Esophagus (tissue), 2 donors: ENCODE results near the gene NBPF1. TPM values are rescaled to one million over a fixed set of nuclear protein-coding genes. Genes with fewer than 3 reads are reported as not detected.
A peak's percentile ranks its signal among the peaks of the same experiment; 100 is the strongest.
"Not testable (repeated sequence)": the region's sequence is repeated elsewhere in the genome, so short reads cannot be mapped to it uniquely, and the experiment has no call there.

Experiments used
- H3K27ac ChIP-seq, 2 donors: one replicate each; pipeline ENCODE4 v1.5.1; 2013; ENCODE audit warnings: low read depth in 2 of 2, mild to moderate bottlenecking in 2 of 2, inconsistent platforms in 1 of 2, low read length in 1 of 2, moderate library complexity in 1 of 2
- H3K27me3 ChIP-seq, 2 donors: one replicate each; pipeline ENCODE4 v1.6.1; 2013; ENCODE audit warnings: low read length in 2 of 2, control low read depth in 1 of 2, mild to moderate bottlenecking in 1 of 2; ENCODE audit not compliant: insufficient read depth in 2 of 2, control insufficient read depth in 1 of 2
- H3K36me3 ChIP-seq, 2 donors: one replicate each; pipeline ENCODE4 v1.6.1; 2013; ENCODE audit warnings: low read length in 1 of 2; ENCODE audit not compliant: control insufficient read depth in 2 of 2, insufficient read depth in 2 of 2
- H3K4me1 ChIP-seq, 2 donors: one replicate each; pipeline ENCODE4 v1.6.1; 2013; ENCODE audit warnings: low read length in 1 of 2; ENCODE audit not compliant: control insufficient read depth in 2 of 2, insufficient read depth in 2 of 2
- H3K4me3 ChIP-seq, 2 donors: one replicate each; pipeline ENCODE4 v1.5.1; 2013; ENCODE audit warnings: low read length in 2 of 2, mild to moderate bottlenecking in 2 of 2, low read depth in 1 of 2, moderate library complexity in 1 of 2
- H3K9me3 ChIP-seq, 2 donors: one replicate each; pipeline ENCODE4 v1.6.1; 2013; ENCODE audit warnings: mild to moderate bottlenecking in 2 of 2, low read depth in 1 of 2, low read length in 1 of 2, moderate library complexity in 1 of 2; ENCODE audit not compliant: control insufficient read depth in 2 of 2, insufficient read depth in 1 of 2
- WGBS, 2 donors: extraction: QIAGEN DNeasy Blood & Tissue Kit; methylation state at CpG; one replicate each; pipeline ENCODE4 v1.1.7; 2013; 5-methylcytosine and 5-hydroxymethylcytosine counted together
- polyA plus RNA-seq, 2 donors: library from polyadenylated mRNA; stranded (reverse); fragments of 200-250 nt; gene quantifications; one replicate each; pipeline ENCODE4 v1.2.3, GENCODE V29; 2013
- donor health status: healthy with polysubstance abuse.
- donor health status: Bipolar disorder and iron deficiency.

The NBPF1 gene
- polyA plus RNA-seq, result 1 to 10 TPM; 3.5 to 5.4 TPM

GRCh38 chr1:16613185-16614147 is at the start of gene NBPF1:
TSS of gene NBPF1 (minus strand) at chr1:16613564.
- peak within 1 kb of the TSS; percentile 59 to 86 for H3K4me3 ChIP-seq
- H3K4me1 ChIP-seq, result peaks cover 4 to 6% of the 10 kb centered on the region in 2 donors
- H3K9me3 ChIP-seq, result no peaks in the 10 kb centered on the region
- no peaks in the 10 kb centered on the region for H3K27me3 ChIP-seq
- H3K36me3 ChIP-seq, result peaks cover 0 to under 1% of the 10 kb centered on the region in 2 donors
- H3K27ac ChIP-seq, result peak within 1 kb of the TSS; percentile 44 to 73
- WGBS, 2 donors, result 0% methylated on average over 82 of the region's 82 CpGs

DNA sequence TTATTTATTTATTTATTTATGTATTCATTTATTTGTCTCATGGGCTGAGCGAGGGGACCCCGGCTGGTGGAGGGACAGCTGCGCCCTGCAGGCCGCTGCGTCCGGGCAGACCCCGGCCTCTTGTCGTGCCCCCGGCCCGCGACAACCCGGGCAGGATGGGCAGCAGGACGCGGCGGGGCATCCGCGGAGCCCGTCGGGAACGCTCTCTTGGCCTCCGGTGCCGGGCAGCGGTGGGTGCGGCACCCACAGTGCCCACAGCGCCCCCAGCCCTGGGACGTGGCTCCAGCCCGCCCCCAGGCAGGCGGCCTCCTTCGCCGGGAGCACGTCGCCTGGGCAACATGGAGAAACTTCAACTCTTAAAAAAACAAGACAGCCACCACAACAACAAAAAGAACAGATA is 44.9 kb upstream of the NBPF1 start:
- not testable (repeated sequence) for H3K36me3 ChIP-seq, H3K9me3 ChIP-seq, H3K27me3 ChIP-seq, H3K4me3 ChIP-seq, H3K4me1 ChIP-seq, H3K27ac ChIP-seq
- WGBS, 2 donors, result 85 to 93% methylated on average over 11 to 16 of the region's 32 CpGs

DNA sequence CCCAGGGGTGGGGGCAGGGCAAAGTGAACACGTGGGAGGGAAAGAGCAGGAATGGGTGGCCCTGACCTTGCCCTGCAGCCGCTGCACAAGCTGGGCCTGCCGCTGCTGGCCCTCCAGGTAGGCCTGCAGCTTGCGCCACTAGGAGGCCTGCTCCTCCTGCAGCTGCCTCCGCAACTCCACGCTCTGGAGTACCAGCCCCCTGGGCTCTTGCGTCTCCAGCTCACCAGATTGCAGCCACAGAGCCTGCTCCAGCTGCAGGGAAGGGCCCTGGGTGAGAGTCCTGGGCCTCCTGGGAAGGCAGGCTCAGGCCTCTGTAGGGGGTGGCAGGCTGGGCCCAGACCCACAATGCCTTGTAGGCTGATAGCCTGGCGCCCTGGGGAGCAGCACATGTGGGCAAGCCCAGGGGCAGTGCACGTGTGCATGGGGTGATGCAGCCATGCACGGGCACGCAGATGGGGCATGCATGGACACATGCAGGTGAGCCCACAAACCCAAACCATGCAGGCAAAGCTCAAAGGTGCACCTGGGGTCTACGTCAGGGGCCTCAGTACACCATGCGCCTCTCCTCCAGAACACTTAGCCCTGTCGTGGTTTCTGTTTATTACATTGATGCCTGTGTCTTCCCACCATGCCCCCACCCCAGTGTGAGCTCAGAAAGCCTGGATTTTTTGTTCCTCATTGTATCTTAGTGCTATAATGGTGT is 43.8 kb upstream of the NBPF1 start:
- H3K4me1 ChIP-seq, H3K27ac ChIP-seq, H3K36me3 ChIP-seq, H3K27me3 ChIP-seq, H3K9me3 ChIP-seq, H3K4me3 ChIP-seq: not testable (repeated sequence)
- WGBS, 2 donors, result 100% methylated on average over 1 of the region's 14 CpGs; no CpG with 5 or more reads in 1 of the 2 donors

GRCh38 chr1:16656574-16656973 is 43.2 kb upstream of the NBPF1 start:
- H3K9me3 ChIP-seq, H3K4me1 ChIP-seq, H3K4me3 ChIP-seq, H3K36me3 ChIP-seq, H3K27me3 ChIP-seq, H3K27ac ChIP-seq: not testable (repeated sequence)
- WGBS, 2 donors, result no CpG with 5 or more reads among the region's 6 CpGs

GRCh38 chr1:16651560-16651959 is 38.2 kb upstream of the NBPF1 start:
- H3K27ac ChIP-seq, H3K9me3 ChIP-seq, H3K4me1 ChIP-seq, H3K4me3 ChIP-seq, H3K36me3 ChIP-seq, H3K27me3 ChIP-seq: not testable (repeated sequence)
- WGBS, 2 donors, result 91 to 93% methylated on average over 1 of the region's 1 CpG

- H3K36me3 ChIP-seq, H3K9me3 ChIP-seq, H3K4me1 ChIP-seq, H3K4me3 ChIP-seq, H3K27me3 ChIP-seq, H3K27ac ChIP-seq: not testable (repeated sequence)
- WGBS, 2 donors, result 77 to 79% methylated on average over 9 of the region's 9 CpGs
Observed at GRCh38 chr1:16649960-16650359, 36.6 kb upstream of the NBPF1 start.

GRCh38 chr1:16649390-16649789 is 36.0 kb upstream of the NBPF1 start:
- H3K27ac ChIP-seq, H3K4me1 ChIP-seq, H3K4me3 ChIP-seq, H3K9me3 ChIP-seq, H3K27me3 ChIP-seq, H3K36me3 ChIP-seq: not testable (repeated sequence)
- WGBS, 2 donors, result 64 to 90% methylated on average over 3 to 5 of the region's 6 CpGs

DNA sequence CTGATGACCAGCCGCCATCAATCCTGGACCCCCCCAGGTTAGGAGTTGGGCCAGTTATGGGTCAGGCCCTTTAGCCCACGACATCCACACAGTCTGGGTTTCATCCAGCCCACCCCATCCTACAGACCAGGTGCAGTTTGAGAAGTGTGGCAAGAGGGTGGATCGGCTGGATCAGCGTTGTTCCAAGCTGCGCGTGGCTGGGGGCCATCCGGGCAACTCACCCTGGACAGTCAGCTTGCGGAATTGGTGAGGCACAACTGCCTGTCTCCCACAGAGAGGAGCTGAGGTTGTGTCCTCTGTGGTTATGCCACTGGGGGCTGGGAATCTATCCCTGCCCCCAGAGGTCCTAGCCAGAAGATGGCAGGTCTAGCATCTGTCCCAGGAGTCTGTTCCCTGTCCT is 35.4 kb upstream of the NBPF1 start:
- WGBS, 2 donors, result 93% methylated on average over 7 of the region's 8 CpGs; no CpG with 5 or more reads in 1 of the 2 donors
- not testable (repeated sequence) for H3K27ac ChIP-seq, H3K27me3 ChIP-seq, H3K4me3 ChIP-seq, H3K36me3 ChIP-seq, H3K4me1 ChIP-seq, H3K9me3 ChIP-seq

DNA sequence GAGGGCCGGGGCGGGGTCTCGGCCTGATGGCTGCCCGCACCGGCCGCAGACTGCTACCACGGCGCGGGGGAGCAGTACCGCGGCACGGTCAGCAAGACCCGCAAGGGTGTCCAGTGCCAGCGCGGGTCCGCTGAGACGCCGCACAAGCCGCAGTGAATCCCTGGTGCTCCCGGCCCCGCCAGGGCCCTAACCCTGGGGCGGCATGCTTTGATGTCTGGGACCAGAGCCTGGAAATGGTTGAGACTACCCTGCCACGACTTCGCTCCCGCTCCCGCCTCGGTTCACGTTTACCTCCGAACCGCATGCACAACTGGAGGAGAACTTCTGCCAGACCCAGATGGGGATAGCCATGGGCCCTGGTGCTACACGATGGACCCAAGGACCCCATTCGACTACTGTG is 34.9 kb upstream of the NBPF1 start:
- not testable (repeated sequence) for H3K4me3 ChIP-seq, H3K27me3 ChIP-seq, H3K36me3 ChIP-seq, H3K27ac ChIP-seq, H3K9me3 ChIP-seq
- WGBS, 2 donors, result 38 to 42% methylated on average over 8 to 29 of the region's 32 CpGs
- H3K4me1 ChIP-seq, result peaks cover 6 to 12% of the 10 kb centered on the region in 2 donors
